ENCODE measurements around the gene EHMT1.
"Not testable (repeated sequence)": the region's sequence is repeated elsewhere in the genome, so short reads cannot be mapped to it uniquely, and the experiment has no call there.

Gene EHMT1

GRCh38 chr9:137697193-137697592 lies 78.4 kb downstream of the EHMT1 start:
- DNase-seq: no peak

GRCh38 chr9:137697832-137698231 lies 79.0 kb downstream of the EHMT1 start:
- DNase-seq: no peak

- no peak for DNase-seq
These were observed 82.1 kb downstream of the EHMT1 start for GRCh38 chr9:137700911-137701310.

GRCh38 chr9:137702615-137703379 lies 84.0 kb downstream of the EHMT1 start:
- no peak for DNase-seq

- DNase-seq: no peak
These were observed 85.2 kb downstream of the EHMT1 start for GRCh38 chr9:137703842-137704508.

- no peak for DNase-seq
These were observed 86.6 kb downstream of the EHMT1 start for GRCh38 chr9:137705443-137705863.

GRCh38 chr9:137705906-137706305 lies 87.1 kb downstream of the EHMT1 start:
- no peak for DNase-seq

GRCh38 chr9:137707361-137707760 lies 88.6 kb downstream of the EHMT1 start:
- no peak for DNase-seq

GRCh38 chr9:137708590-137709284 lies 89.9 kb downstream of the EHMT1 start:
- no peak for DNase-seq

GRCh38 chr9:137709411-137710101 lies 90.8 kb downstream of the EHMT1 start:
- no peak for DNase-seq

- no peak for DNase-seq
These were observed 91.9 kb downstream of the EHMT1 start for GRCh38 chr9:137710704-137711103.

- DNase-seq: no peak
These were observed 92.9 kb downstream of the EHMT1 start for GRCh38 chr9:137711678-137712105.

GRCh38 chr9:137715321-137715720 lies 96.5 kb downstream of the EHMT1 start:
- no peak for DNase-seq

GRCh38 chr9:137715866-137716693 lies 97.3 kb downstream of the EHMT1 start:
- DNase-seq: not testable (repeated sequence)

- no peak for DNase-seq
These were observed 98.0 kb downstream of the EHMT1 start for GRCh38 chr9:137716694-137717287.

- no peak for DNase-seq
These were observed 99.0 kb downstream of the EHMT1 start for GRCh38 chr9:137717776-137718327.

- no peak for DNase-seq
These were observed 100.4 kb downstream of the EHMT1 start for GRCh38 chr9:137719194-137719593.

GRCh38 chr9:137720571-137721110 lies 101.8 kb downstream of the EHMT1 start:
- no peak for DNase-seq

- no peak for DNase-seq
These were observed 102.7 kb downstream of the EHMT1 start for GRCh38 chr9:137721479-137721878.

GRCh38 chr9:137721899-137722298 lies 103.1 kb downstream of the EHMT1 start:
- DNase-seq: no peak

- no peak for DNase-seq
These were observed 103.7 kb downstream of the EHMT1 start for GRCh38 chr9:137722481-137722880.
